Endothelial cell of umbilical vein (primary cell): ENCODE measurements around the gene RAB21.

ENCODE experiments used
- EZH2 ChIP-seq: IDR thresholded peaks from 2 replicates; pipeline ENCODE4 v1.6.1; 2012; ENCODE audit warnings: borderline replicate concordance, low read depth, mild to moderate bottlenecking, moderate library complexity, low read length, inconsistent platforms; ENCODE audit not compliant: severe bottlenecking
- FOS ChIP-seq: IDR thresholded peaks from 2 replicates; pipeline ENCODE4 v1.6.1; 2011; ENCODE audit warnings: mild to moderate bottlenecking, low read length, moderate library complexity, borderline replicate concordance; ENCODE audit not compliant: insufficient read depth
- GATA2 ChIP-seq: IDR thresholded peaks from 2 replicates; pipeline ENCODE4 v1.7.0; 2011; ENCODE audit warnings: low read depth, mild to moderate bottlenecking, moderate library complexity, mixed read lengths, low read length; ENCODE audit not compliant: insufficient read length, insufficient read depth
- POLR2A ChIP-seq: IDR thresholded peaks from 2 replicates; pipeline ENCODE4 v1.6.1; 2012; ENCODE audit warnings: low read depth, mild to moderate bottlenecking, control low read depth, low read length
- TF ChIP-seq, protein P1 (sequence below), 2 donors: IDR thresholded peaks; 1 replicate in 1 of 2; 2 replicates in 1 of 2; pipeline ENCODE4 v1.5.1; 2011; ENCODE audit warnings: low read length in 2 of 2, mild to moderate bottlenecking in 2 of 2, moderate library complexity in 2 of 2, control low read depth in 1 of 2, inconsistent platforms in 1 of 2, low read depth in 1 of 2; ENCODE audit not compliant: insufficient read depth in 1 of 2; ENCODE audit errors: extremely low read depth in 1 of 2

- TF ChIP-seq EZH2 (no peak), POLR2A (no peak), FOS (no peak), GATA2 (no peak)
- TF ChIP-seq, protein P1, sequence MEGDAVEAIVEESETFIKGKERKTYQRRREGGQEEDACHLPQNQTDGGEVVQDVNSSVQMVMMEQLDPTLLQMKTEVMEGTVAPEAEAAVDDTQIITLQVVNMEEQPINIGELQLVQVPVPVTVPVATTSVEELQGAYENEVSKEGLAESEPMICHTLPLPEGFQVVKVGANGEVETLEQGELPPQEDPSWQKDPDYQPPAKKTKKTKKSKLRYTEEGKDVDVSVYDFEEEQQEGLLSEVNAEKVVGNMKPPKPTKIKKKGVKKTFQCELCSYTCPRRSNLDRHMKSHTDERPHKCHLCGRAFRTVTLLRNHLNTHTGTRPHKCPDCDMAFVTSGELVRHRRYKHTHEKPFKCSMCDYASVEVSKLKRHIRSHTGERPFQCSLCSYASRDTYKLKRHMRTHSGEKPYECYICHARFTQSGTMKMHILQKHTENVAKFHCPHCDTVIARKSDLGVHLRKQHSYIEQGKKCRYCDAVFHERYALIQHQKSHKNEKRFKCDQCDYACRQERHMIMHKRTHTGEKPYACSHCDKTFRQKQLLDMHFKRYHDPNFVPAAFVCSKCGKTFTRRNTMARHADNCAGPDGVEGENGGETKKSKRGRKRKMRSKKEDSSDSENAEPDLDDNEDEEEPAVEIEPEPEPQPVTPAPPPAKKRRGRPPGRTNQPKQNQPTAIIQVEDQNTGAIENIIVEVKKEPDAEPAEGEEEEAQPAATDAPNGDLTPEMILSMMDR (IDR thresholded peaks at IDR 0.05; ENCODE audit: extremely low read depth in 1 of 2, insufficient read depth in 1 of 2, low read depth in 1 of 2, low read length in 2 of 2): no peak
Measured at GRCh38 chr12:71727958-71728357, 26.7 kb upstream of the RAB21 start.
